Coronary artery (tissue), 2 donors: Measurements from ENCODE around the gene ARSJ.

Source experiments
- DNase-seq: peaks from one replicate; pipeline ENCODE4 v3.0.0-alpha.2; 2017; ENCODE audit warnings: low spot score
- H3K27ac ChIP-seq, 2 donors: fragments of 200-600 bp; sonication (generic); one replicate each; pipeline ENCODE4 v1.5.1; 2016 to 2019
- H3K4me3 ChIP-seq: fragments of 200-600 bp; sonication (generic); 2 replicates; pipeline ENCODE4 v1.5.1; 2016; ENCODE audit warnings: mild to moderate bottlenecking, moderate library complexity
- TF ChIP-seq, protein P1 (sequence below): fragments of 200-600 bp; sonication (generic); IDR thresholded peaks from one replicate; pipeline ENCODE4 v1.5.1; 2019; ENCODE audit warnings: antibody characterized with exemption

ARSJ gene

DNA sequence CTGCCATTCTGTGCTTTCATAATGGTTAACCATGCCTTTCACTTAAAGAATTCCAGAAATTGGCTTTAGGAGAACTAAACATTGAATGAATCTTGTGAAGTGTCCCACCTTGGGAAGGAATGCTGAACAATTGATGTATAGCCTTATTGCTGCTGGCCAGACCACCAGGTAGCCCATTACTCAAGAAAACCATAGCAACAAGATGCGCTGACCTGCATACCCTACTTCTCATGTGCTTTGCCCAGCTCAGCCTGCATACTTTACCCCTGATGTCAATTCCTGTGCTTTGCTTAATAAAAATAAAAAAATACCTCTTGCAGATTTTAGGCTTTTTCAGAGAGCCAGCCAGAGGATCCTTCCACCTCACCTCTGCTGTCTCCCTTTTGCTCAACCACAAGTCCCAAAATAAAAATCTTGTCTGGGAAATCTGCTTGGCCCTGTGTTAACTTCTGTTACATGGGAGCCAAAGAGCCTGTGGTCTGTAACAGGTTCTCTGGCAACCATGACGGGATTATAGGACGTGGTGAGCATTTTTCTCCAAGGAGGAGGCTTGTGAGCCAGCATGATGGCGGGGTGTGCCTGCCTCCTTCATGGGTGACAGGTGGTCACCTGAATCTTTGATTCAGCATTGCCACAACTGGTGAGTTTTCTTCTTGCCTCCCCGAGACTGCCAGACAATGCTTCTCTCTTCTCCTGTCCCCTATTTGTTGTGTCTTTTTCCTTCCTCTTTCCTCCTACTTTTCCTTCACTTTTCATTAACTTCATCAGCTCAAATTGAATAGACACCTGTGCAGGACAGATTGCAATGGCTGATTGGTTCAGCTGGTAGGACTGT is 106.8 kb downstream of the ARSJ start:
- Histone ChIP-seq H3K4me3 (no peak overlapping the region), H3K27ac (no peak overlapping the region)
- DNase-seq = no peak
- TF ChIP-seq, protein P1, sequence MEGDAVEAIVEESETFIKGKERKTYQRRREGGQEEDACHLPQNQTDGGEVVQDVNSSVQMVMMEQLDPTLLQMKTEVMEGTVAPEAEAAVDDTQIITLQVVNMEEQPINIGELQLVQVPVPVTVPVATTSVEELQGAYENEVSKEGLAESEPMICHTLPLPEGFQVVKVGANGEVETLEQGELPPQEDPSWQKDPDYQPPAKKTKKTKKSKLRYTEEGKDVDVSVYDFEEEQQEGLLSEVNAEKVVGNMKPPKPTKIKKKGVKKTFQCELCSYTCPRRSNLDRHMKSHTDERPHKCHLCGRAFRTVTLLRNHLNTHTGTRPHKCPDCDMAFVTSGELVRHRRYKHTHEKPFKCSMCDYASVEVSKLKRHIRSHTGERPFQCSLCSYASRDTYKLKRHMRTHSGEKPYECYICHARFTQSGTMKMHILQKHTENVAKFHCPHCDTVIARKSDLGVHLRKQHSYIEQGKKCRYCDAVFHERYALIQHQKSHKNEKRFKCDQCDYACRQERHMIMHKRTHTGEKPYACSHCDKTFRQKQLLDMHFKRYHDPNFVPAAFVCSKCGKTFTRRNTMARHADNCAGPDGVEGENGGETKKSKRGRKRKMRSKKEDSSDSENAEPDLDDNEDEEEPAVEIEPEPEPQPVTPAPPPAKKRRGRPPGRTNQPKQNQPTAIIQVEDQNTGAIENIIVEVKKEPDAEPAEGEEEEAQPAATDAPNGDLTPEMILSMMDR = no peak

DNA sequence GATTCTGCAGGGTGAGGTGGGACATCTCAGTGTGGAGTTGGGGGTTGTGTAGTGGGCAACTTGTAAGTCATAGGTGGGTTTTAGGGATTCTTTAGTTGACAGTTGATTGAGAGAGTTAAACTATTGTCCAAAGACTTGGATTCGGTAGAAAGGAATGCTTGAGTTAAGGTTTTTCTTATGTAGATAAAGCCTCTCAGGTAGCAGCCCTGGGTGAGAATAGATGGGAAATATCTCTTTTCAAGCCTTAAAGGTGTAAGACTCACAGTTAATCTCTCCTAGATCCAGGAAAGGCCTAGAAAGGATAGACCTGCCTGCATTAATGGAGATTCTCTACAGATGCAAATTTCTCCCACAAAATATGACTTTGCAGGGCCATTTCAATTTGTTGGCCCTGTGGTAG is 108.4 kb downstream of the ARSJ start:
- DNase-seq = no peak
- TF ChIP-seq, protein P1 = no peak

DNA sequence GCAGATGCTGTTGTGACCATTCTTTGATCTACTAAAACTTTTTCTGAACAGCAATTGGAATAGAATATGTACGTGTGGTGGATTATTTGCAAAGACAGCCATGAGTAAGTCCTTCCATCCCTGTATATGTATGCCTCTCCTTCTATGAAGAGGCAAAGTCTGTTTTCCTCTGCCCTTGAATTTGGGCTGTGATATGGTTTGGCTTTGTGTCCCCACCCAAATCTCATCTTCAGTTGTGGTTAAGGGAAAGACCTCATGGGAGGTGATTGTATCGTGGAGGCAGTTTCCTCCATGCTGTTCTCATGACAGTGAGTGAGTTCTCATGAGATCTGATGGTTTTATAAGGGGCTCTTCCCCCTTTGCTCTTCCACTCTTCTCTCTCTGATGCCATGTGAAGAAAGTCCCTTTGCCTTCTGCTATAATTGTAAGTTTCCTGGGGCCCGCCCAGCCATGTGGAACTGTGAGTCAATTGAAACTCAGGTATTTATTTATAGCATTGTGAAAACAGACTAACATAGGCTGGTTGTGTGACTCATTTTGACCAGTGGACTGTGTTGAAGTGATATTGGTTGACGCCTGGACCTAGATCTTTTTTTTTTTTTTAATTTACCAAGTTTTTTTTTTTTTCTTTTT is 109.6 kb downstream of the ARSJ start:
- TF ChIP-seq, protein P1 = no peak

More for the DNA sequence above, 108.4 kb downstream of the ARSJ start:
- Histone ChIP-seq H3K27ac (no peak overlapping the region), H3K4me3 (no peak overlapping the region)

DNA sequence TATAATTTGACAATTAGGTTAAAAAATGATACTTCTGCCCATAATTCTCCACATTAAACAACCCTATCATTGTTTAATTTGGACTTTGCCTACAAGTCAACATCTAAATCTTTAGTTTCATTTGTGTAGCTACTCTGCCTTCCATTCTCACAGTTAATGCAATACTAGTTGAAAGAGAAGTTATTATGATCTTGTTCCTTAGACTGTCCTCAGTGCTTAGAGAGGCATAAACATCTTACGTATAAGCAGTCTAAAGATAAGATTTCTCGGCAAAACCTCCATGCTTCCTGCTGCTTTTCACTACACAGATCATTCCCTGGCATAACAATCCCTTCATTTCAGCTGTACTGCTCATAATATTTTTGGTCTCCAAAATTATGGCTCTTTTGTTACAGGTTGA is 112.8 kb downstream of the ARSJ start:
- no peak overlapping the region for H3K27ac ChIP-seq
- TF ChIP-seq, protein P1 = no peak
- no peak overlapping the region for H3K4me3 ChIP-seq
- DNase-seq = no peak

More for the DNA sequence above, 109.6 kb downstream of the ARSJ start:
- Histone ChIP-seq H3K27ac (no peak overlapping the region), H3K4me3 (no peak overlapping the region)
- DNase-seq = no peak

DNA sequence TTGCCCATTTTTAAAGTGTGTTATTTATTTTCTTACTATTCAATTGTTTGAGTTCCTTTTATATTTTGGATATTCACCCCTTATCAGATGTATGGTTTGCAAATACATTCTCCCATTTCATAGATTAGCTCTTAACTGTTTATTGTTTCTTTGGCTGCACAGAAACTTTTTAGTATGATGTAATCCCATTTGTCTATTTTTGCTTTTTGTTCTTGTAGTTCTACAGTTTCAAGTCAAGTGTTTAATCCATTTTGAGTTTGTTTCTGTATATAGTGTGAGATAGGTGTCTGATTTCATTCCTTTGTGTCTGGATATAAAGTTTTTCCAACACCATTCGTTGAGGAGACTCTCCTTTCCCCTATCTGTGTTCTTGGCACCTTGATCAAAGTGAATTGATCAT is 120.5 kb downstream of the ARSJ start:
- DNase-seq = no peak
- Histone ChIP-seq H3K27ac (no peak overlapping the region), H3K4me3 (no peak overlapping the region)
- TF ChIP-seq, protein P1 = no peak

DNA sequence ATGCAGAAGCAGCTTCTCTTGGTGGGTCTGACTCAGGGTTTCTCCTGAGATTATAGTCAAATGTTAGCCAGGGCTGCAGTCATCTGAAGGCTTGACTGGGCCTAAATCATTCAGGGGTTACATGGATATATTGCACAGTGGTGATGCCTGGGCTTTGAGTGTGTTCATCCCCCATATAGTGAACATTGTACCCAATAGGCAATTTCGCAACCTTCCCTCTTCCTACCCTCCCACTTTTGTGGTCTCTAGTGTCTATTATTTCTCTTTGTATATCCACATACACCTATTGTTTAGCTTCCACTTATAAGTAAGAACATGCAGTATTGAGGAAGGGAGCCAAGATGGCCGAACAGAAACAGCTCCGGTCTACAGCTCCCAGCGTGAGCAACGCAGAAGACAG is 127.6 kb downstream of the ARSJ start:
- no peak overlapping the region for H3K4me3 ChIP-seq
- no peak for DNase-seq
- no peak overlapping the region for H3K27ac ChIP-seq
- TF ChIP-seq, protein P1 = no peak
